Smooth muscle cell (in vitro differentiated cells): ENCODE measurements around the gene GJC1. TPM values are rescaled to one million over a fixed set of nuclear protein-coding genes. Genes with fewer than 3 reads are reported as not detected.

Experiments used
- DNase-seq: peaks from one replicate; lab custom pipeline; 2025; ENCODE audit not compliant: unreplicated experiment; lab: John Stamatoyannopoulos, UW
- H2AFZ ChIP-seq: fragments of 200-600 bp; sonication (generic); 2 replicates; pipeline ENCODE4 v1.6.0; 2016; ENCODE audit warnings: antibody characterized with exemption, low read depth, mild to moderate bottlenecking
- H3F3A ChIP-seq: fragments of 200-600 bp; sonication (generic); 2 replicates; pipeline ENCODE4 v1.6.0; 2017; ENCODE audit warnings: antibody characterized with exemption, low read depth
- H3K27ac ChIP-seq: fragments of 200-600 bp; sonication (generic); 2 replicates; pipeline ENCODE4 v1.5.1; 2016; ENCODE audit warnings: low read depth, mild to moderate bottlenecking
- H3K27me3 ChIP-seq: fragments of 200-600 bp; sonication (generic); 2 replicates; pipeline ENCODE4 v1.6.1; 2016; ENCODE audit warnings: low read depth, mild to moderate bottlenecking
- H3K36me3 ChIP-seq: fragments of 200-600 bp; sonication (generic); 2 replicates; pipeline ENCODE4 v1.5.1; 2016; ENCODE audit warnings: low read depth
- H3K4me1 ChIP-seq: fragments of 200-600 bp; sonication (generic); 2 replicates; pipeline ENCODE4 v1.5.1; 2016; ENCODE audit warnings: low read depth
- H3K4me2 ChIP-seq: fragments of 200-600 bp; sonication (generic); 2 replicates; pipeline ENCODE4 v1.6.0; 2016; ENCODE audit warnings: mild to moderate bottlenecking
- H3K4me3 ChIP-seq: fragments of 200-600 bp; sonication (generic); 2 replicates; pipeline ENCODE4 v1.5.1; 2016; ENCODE audit warnings: mild to moderate bottlenecking
- H3K79me2 ChIP-seq: fragments of 200-600 bp; sonication (generic); 2 replicates; pipeline ENCODE4 v1.6.0; 2016; ENCODE audit warnings: low read depth, mild to moderate bottlenecking
- H3K9ac ChIP-seq: fragments of 200-600 bp; sonication (generic); 2 replicates; pipeline ENCODE4 v1.6.0; 2016; ENCODE audit warnings: low read depth
- H3K9me3 ChIP-seq: fragments of 200-600 bp; sonication (generic); replicated peaks from 2 replicates; pipeline ENCODE4 v1.5.1; 2016; ENCODE audit warnings: low read depth
- H4K20me1 ChIP-seq: fragments of 200-600 bp; sonication (generic); 2 replicates; pipeline ENCODE4 v1.6.0; 2016; ENCODE audit warnings: low read depth
- WGBS: methylation state at CpG from one replicate; pipeline ENCODE4 v1.1.7; 2016; ENCODE audit warnings: low lambda C conversion rate; 5-methylcytosine and 5-hydroxymethylcytosine counted together
- polyA plus RNA-seq: library from polyadenylated mRNA; unstranded; fragments of >200 nt; fragmentation: Nextera tagmentation; extraction: Ambion mirVana; gene quantifications from 2 replicates; pipeline ENCODE4 v1.2.1, GENCODE V29; 2016
- total RNA-seq: library from RNA; depleted of rRNA; stranded (reverse); fragments of >200 nt; gene quantifications from 2 replicates; pipeline ENCODE4 v1.2.3, GENCODE V29; 2014
- TF ChIP-seq, protein P1 (sequence below): fragments of 200-600 bp; sonication (generic); IDR thresholded peaks from 2 replicates; pipeline ENCODE4 v1.5.1; 2017; ENCODE audit warnings: borderline replicate concordance, mild to moderate bottlenecking, antibody characterized with exemption; ENCODE audit not compliant: insufficient read depth, poor library complexity, severe bottlenecking

GJC1 gene
- total and polyA plus RNA-seq, 2 experiments from 2014 or later = 8.0 to 16.1 TPM

DNA sequence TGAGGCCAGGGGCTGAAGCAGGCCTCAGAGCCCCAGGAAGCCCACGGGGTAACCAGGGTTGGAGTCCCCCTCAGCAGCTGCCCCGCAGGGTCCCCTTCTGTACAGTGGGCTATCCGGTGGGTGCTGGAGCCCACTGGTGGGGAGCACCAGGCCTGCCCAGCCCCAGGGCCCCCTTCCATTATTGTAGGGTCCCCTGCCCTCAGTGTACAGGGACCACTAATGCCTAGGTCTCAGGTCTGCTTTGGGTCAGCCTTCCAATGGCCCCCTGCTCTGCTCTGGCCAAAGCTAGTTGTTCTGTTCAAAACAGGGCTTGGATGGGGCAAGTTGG is 70.2 kb downstream of the GJC1 start:
- H2AFZ ChIP-seq = no peak overlapping the region
- no peaks in the 10 kb centered on the region for H3F3A ChIP-seq
- no peak overlapping the region for H3K27ac ChIP-seq
- H3K4me2 ChIP-seq = no peak overlapping the region
- TF ChIP-seq, protein P1, sequence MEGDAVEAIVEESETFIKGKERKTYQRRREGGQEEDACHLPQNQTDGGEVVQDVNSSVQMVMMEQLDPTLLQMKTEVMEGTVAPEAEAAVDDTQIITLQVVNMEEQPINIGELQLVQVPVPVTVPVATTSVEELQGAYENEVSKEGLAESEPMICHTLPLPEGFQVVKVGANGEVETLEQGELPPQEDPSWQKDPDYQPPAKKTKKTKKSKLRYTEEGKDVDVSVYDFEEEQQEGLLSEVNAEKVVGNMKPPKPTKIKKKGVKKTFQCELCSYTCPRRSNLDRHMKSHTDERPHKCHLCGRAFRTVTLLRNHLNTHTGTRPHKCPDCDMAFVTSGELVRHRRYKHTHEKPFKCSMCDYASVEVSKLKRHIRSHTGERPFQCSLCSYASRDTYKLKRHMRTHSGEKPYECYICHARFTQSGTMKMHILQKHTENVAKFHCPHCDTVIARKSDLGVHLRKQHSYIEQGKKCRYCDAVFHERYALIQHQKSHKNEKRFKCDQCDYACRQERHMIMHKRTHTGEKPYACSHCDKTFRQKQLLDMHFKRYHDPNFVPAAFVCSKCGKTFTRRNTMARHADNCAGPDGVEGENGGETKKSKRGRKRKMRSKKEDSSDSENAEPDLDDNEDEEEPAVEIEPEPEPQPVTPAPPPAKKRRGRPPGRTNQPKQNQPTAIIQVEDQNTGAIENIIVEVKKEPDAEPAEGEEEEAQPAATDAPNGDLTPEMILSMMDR = no peak
- no peak for DNase-seq
- peaks cover 9% of the 10 kb centered on the region for H3K4me1 ChIP-seq
- no peaks in the 10 kb centered on the region for H3K36me3 ChIP-seq
- peaks cover 48% of the 10 kb centered on the region for H3K27me3 ChIP-seq
- no peaks in the 10 kb centered on the region for H3K79me2 ChIP-seq
- no peak overlapping the region for H3K9ac ChIP-seq
- H3K9me3 ChIP-seq = no peaks in the 10 kb centered on the region
- H3K4me3 ChIP-seq = no peak overlapping the region
- H4K20me1 ChIP-seq = no peaks in the 10 kb centered on the region
- WGBS = 75% methylated on average over 2 of the region's 3 CpGs

DNA sequence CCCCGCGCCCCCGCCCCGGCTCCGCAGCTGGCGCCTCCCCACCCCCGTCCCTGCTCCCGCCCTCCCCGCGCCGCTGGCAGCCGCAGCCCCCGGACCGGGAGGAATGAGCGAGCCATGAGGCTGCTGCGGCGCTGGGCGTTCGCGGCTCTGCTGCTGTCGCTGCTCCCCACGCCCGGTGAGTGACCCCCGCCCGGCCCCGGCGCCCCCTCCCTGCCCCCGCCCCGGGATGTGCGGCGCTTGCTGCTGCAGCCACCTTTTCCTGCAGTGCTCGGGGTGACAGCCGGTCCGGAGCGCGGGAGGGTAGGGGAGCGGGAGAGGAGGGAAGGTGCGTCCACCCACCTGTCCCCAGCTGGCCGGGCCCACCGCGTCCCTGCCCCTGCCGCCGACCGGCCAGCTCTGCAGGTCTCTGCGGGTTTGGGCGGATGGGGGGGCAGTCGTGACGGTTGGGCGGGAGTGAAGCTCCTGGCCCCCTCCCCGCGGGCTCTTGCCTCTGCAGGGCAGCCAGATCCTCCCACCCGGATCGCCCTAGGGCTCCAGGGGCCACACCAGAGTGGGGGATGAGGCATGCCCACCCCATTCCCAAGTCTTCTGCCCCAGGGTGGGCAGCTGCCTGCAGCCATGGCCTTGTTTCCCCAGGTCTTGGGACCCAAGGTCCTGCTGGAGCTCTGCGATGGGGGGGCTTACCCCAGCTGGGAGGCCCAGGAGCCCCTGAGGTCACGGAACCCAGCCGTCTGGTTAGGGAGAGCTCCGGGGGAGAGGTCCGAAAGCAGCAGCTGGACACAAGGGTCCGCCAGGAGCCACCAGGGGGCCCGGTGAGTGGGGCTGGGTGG is 70.8 kb downstream of the GJC1 start:
- WGBS = 31% methylated on average over 16 of the region's 60 CpGs

DNA sequence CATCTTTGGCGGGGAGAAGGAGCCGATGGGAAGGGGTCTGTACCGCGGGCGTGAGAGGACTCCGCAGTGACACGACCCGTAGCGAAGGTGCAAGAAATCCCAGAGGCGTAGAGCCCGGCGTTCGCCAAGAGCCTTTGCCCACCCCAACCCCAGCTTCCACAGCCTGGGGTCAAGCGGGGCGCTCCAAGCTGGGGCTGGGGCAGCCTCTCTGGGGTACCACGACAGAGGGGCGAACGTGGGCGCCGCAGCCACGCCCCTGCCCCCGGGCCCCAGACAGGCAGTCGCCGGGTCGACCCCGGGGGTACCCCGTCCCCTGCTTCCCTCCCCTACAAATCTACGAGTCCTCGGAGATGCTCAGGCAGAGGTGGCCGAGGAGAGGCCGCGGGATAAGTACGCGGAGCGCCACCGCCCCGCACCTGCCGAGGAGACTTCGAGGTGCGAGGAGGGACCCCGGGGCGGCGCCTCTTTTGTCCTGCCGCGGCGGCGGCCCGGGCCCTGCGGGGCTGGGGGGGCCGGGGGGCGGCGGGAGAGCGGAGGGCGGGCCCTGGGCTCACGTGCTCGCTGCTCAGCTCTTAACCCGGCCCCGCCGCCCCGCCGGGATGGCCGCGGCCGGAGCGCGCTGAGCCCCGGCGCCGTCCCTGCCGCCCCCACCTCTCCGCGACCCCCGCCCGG is 71.5 kb downstream of the GJC1 start, which contains the start of gene ADAM11:
ADAM11 (plus strand) TSS at position 575 of the 672 bp plus-strand sequence. CDS start 212 bp downstream, outside the sequence.
- no peak within 1 kb of the TSS for H3K9ac ChIP-seq
- no peak within 1 kb of the TSS for H3K27ac ChIP-seq
- no peaks in the 10 kb centered on the region for H3K9me3 ChIP-seq
- H3K4me1 ChIP-seq = peaks cover 9% of the 10 kb centered on the region
- H3F3A ChIP-seq = no peaks in the 10 kb centered on the region
- H4K20me1 ChIP-seq = no peaks in the 10 kb centered on the region
- DNase-seq = no peak
- TF ChIP-seq, protein P1 = no peak
- H3K4me3 ChIP-seq = peak within 1 kb of the TSS; percentile 47
- H3K36me3 ChIP-seq = no peaks in the 10 kb centered on the region
- no peaks in the 10 kb centered on the region for H3K79me2 ChIP-seq
- no peak within 1 kb of the TSS for H2AFZ ChIP-seq
- peaks cover 48% of the 10 kb centered on the region for H3K27me3 ChIP-seq
- H3K4me2 ChIP-seq = peak within 1 kb of the TSS; percentile 89
- 15% methylated on average over 22 of the region's 74 CpGs for WGBS

More for the DNA sequence above, 70.8 kb downstream of the GJC1 start:
- peak overlapping the region; percentile 89 for H3K4me2 ChIP-seq
- peaks cover 48% of the 10 kb centered on the region for H3K27me3 ChIP-seq
- H2AFZ ChIP-seq = no peak overlapping the region
- no peaks in the 10 kb centered on the region for H3K79me2 ChIP-seq
- H3F3A ChIP-seq = no peaks in the 10 kb centered on the region
- DNase-seq = no peak
- TF ChIP-seq, protein P1 = no peak
- no peaks in the 10 kb centered on the region for H3K9me3 ChIP-seq
- peak overlapping the region; percentile 47 for H3K4me3 ChIP-seq
- H3K4me1 ChIP-seq = peaks cover 9% of the 10 kb centered on the region
- no peaks in the 10 kb centered on the region for H4K20me1 ChIP-seq
- no peak overlapping the region for H3K27ac ChIP-seq
- H3K36me3 ChIP-seq = no peaks in the 10 kb centered on the region
- no peak overlapping the region for H3K9ac ChIP-seq
